Osteocyte (in vitro differentiated cells): ENCODE results near the gene LMNTD2. TPM values are rescaled to one million over a fixed set of nuclear protein-coding genes. Genes with fewer than 3 reads are reported as not detected.

ENCODE experiments used
- DNase-seq: peaks from one replicate; pipeline ENCODE4 v3.0.0; 2021; ENCODE audit warnings: mixed read lengths; ENCODE audit not compliant: unreplicated experiment; ENCODE audit errors: extremely low spot score
- H3K27ac Mint-ChIP-seq: one replicate; pipeline ENCODE4 v1.8.0; 2021; ENCODE audit warnings: mild to moderate bottlenecking, mixed read lengths; ENCODE audit not compliant: unreplicated experiment
- H3K27me3 Mint-ChIP-seq: one replicate; pipeline ENCODE4 v1.8.0; 2021; ENCODE audit warnings: mixed read lengths; ENCODE audit not compliant: unreplicated experiment
- H3K36me3 Mint-ChIP-seq: one replicate; pipeline ENCODE4 v1.8.0; 2021; ENCODE audit warnings: mixed read lengths; ENCODE audit not compliant: unreplicated experiment
- H3K4me1 Mint-ChIP-seq: one replicate; pipeline ENCODE4 v1.8.0; 2021; ENCODE audit warnings: mixed read lengths; ENCODE audit not compliant: unreplicated experiment
- H3K4me3 Mint-ChIP-seq: one replicate; pipeline ENCODE4 v1.8.0; 2021; ENCODE audit warnings: mild to moderate bottlenecking, moderate library complexity, mixed read lengths; ENCODE audit not compliant: unreplicated experiment
- H3K9me3 Mint-ChIP-seq: one replicate; pipeline ENCODE4 v1.8.0; 2021; ENCODE audit warnings: mixed read lengths; ENCODE audit not compliant: unreplicated experiment
- total RNA-seq: library from RNA; stranded (reverse); gene quantifications from 2 replicates; pipeline ENCODE4 v1.2.1, GENCODE V29; 2021
- TF ChIP-seq, protein P1 (sequence below): fragments of 200-600 bp; sonication (generic); IDR thresholded peaks from 2 replicates; pipeline ENCODE4 v1.5.0; 2021; ENCODE audit warnings: antibody characterized with exemption, mild to moderate bottlenecking, moderate library complexity

LMNTD2 gene
- total RNA-seq, 1 donor from 2014 or later, result 6.4 TPM

GRCh38 chr11:534396-535209, 25.9 kb downstream of the LMNTD2 start:
- no peak for DNase-seq
- TF ChIP-seq, protein P1, sequence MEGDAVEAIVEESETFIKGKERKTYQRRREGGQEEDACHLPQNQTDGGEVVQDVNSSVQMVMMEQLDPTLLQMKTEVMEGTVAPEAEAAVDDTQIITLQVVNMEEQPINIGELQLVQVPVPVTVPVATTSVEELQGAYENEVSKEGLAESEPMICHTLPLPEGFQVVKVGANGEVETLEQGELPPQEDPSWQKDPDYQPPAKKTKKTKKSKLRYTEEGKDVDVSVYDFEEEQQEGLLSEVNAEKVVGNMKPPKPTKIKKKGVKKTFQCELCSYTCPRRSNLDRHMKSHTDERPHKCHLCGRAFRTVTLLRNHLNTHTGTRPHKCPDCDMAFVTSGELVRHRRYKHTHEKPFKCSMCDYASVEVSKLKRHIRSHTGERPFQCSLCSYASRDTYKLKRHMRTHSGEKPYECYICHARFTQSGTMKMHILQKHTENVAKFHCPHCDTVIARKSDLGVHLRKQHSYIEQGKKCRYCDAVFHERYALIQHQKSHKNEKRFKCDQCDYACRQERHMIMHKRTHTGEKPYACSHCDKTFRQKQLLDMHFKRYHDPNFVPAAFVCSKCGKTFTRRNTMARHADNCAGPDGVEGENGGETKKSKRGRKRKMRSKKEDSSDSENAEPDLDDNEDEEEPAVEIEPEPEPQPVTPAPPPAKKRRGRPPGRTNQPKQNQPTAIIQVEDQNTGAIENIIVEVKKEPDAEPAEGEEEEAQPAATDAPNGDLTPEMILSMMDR, result no peak
- no peaks in the 10 kb centered on the region for H3K9me3 Mint-ChIP-seq
- peaks cover 13% of the 10 kb centered on the region for H3K4me1 Mint-ChIP-seq
- peaks cover 6% of the 10 kb centered on the region for H3K36me3 Mint-ChIP-seq
- no peak overlapping the region for H3K27ac Mint-ChIP-seq
- peak overlapping the region; percentile 74 for H3K4me3 Mint-ChIP-seq
- H3K27me3 Mint-ChIP-seq, result no peaks in the 10 kb centered on the region

DNA sequence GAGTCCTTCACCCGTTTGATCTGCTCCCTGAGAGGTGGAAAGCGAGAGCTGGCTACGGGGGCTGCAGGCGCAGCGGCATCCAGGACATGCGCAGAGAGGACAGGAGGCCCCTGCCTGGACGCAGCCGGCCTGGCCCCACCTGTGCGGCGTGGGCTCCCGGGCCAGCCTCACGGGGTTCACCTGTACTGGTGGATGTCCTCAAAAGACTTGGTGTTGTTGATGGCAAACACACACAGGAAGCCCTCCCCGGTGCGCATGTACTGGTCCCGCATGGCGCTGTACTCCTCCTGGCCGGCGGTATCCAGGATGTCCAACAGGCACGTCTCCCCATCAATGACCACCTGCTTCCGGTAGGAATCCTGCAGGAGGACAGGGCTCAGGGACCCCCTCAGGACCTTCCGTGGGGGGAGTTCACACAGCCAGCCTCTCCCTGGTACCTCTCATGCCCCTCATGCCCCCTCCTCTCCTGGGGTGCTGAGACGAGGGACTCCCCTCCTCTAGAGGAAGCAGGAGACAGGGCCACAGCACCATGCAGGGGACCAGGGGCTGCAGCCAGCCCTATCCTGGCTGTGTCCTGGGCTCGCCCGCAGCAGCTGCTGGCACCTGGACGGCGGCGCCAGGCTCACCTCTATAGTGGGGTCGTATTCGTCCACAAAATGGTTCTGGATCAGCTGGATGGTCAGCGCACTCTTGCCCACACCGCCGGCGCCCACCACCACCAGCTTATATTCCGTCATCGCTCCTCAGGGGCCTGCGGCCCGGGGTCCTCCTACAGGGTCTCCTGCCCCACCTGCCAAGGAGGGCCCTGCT, 26.7 kb downstream of the LMNTD2 start:
- H3K9me3 Mint-ChIP-seq, result no peaks in the 10 kb centered on the region
- DNase-seq, result no peak
- H3K36me3 Mint-ChIP-seq, result peaks cover 6% of the 10 kb centered on the region
- no peaks in the 10 kb centered on the region for H3K27me3 Mint-ChIP-seq
- H3K4me1 Mint-ChIP-seq, result peaks cover 13% of the 10 kb centered on the region
- no peak overlapping the region for H3K27ac Mint-ChIP-seq
- peak overlapping the region; percentile 74 for H3K4me3 Mint-ChIP-seq
- TF ChIP-seq, protein P1, result no peak

- no peaks in the 10 kb centered on the region for H3K27me3 Mint-ChIP-seq
- peaks cover 6% of the 10 kb centered on the region for H3K36me3 Mint-ChIP-seq
Measured at GRCh38 chr11:532986-533585, 27.5 kb downstream of the LMNTD2 start.

GRCh38 chr11:532527-532985, 28.0 kb downstream of the LMNTD2 start:
- Mint-ChIP-seq H3K27ac (no peak overlapping the region), H3K4me3 (peak overlapping the region; percentile 18), H3K36me3 (peaks cover 6% of the 10 kb centered on the region), H3K27me3 (no peaks in the 10 kb centered on the region), H3K4me1 (peaks cover 9% of the 10 kb centered on the region), H3K9me3 (no peaks in the 10 kb centered on the region)
- peak; percentile 75 for DNase-seq
- TF ChIP-seq, protein P1, result no peak

More at GRCh38 chr11:532986-533585, 27.5 kb downstream of the LMNTD2 start:
- TF ChIP-seq, protein P1, result no peak
- Mint-ChIP-seq H3K27ac (no peak overlapping the region), H3K9me3 (no peaks in the 10 kb centered on the region), H3K4me3 (no peak overlapping the region), H3K4me1 (peaks cover 13% of the 10 kb centered on the region)
- peak; percentile 82 for DNase-seq
